ENCODE data around the gene CBLB. TPM values are rescaled to one million over a fixed set of nuclear protein-coding genes. Genes with fewer than 3 reads are reported as not detected.

Gene CBLB
- total RNA-seq, 1 experiment from 2014 or later = 23.9 TPM

GRCh38 chr3:105745046-105745445, 123.8 kb downstream of the CBLB start:
- Histone ChIP-seq H4K20me1 (ENCODE audit: low read length) (no peaks in the 10 kb centered on the region), H3F3A (ENCODE audit: low read length, unreplicated experiment) (no peaks in the 10 kb centered on the region), H3K4me3 (ENCODE audit: low read length) (no peak overlapping the region), H3K79me2 (ENCODE audit: low read length) (no peaks in the 10 kb centered on the region), H3K4me2 (ENCODE audit: low read length) (no peak overlapping the region), H3K9me2 (replicated peaks; ENCODE audit: low read length) (no peaks in the 10 kb centered on the region), H3K9me3 (ENCODE audit: low read length) (no peaks in the 10 kb centered on the region), H3K9ac (ENCODE audit: low read length) (no peak overlapping the region), H2AFZ (ENCODE audit: low read length) (no peak overlapping the region), H3K27ac (ENCODE audit: low read length) (no peak overlapping the region), H3K27me3 (ENCODE audit: low read length) (no peaks in the 10 kb centered on the region), H3K4me1 (ENCODE audit: insufficient read depth, low read length) (0 out of 2 replicates have a peak, but pooled peaks cover 8% of the 10 kb centered on the region), H3K36me3 (ENCODE audit: low read depth, low read length) (no peaks in the 10 kb centered on the region)
- POLR2A ChIA-PET (ENCODE audit: unreplicated experiment) = no interaction called here
- CTCF ChIA-PET = no interaction called here
- intact Hi-C loops (cut with micrococcal nuclease) = no loop called here
- TF ChIP-seq EZH2 (IDR thresholded peaks at IDR 0.05; ENCODE audit: low read length, unreplicated experiment) = no peak
- no peak for TF ChIP-seq EZH2phosphoT487 (IDR thresholded peaks at IDR 0.05; ENCODE audit: borderline replicate concordance, low read length)
- no peak for ATAC-seq
- no peak for DNase-seq
- no TSS peak for BruUV-seq (replicated peaks)

- no peaks in the 10 kb centered on the region for H3F3A ChIP-seq (ENCODE audit: low read length, unreplicated experiment)
- H3K36me3 ChIP-seq (ENCODE audit: low read depth, low read length) = no peaks in the 10 kb centered on the region
- H3K4me2 ChIP-seq (ENCODE audit: low read length) = no peak overlapping the region
- TF ChIP-seq EZH2 (IDR thresholded peaks at IDR 0.05; ENCODE audit: low read length, unreplicated experiment) (no peak), EZH2phosphoT487 (IDR thresholded peaks at IDR 0.05; ENCODE audit: borderline replicate concordance, low read length) (no peak), CTCF (conservative IDR thresholded peaks at IDR 0.05; ENCODE audit: low read depth, low read length) (no peak)
- no peak for DNase-seq
- H3K27ac ChIP-seq (ENCODE audit: low read length) = no peak overlapping the region
- 0 out of 2 replicates have a peak, but pooled peaks cover 8% of the 10 kb centered on the region for H3K4me1 ChIP-seq (ENCODE audit: insufficient read depth, low read length)
- no peaks in the 10 kb centered on the region for H3K9me2 ChIP-seq (replicated peaks; ENCODE audit: low read length)
- H3K9me3 ChIP-seq (ENCODE audit: low read length) = no peaks in the 10 kb centered on the region
- H4K20me1 ChIP-seq (ENCODE audit: low read length) = no peaks in the 10 kb centered on the region
- H2AFZ ChIP-seq (ENCODE audit: low read length) = no peak overlapping the region
- no peaks in the 10 kb centered on the region for H3K27me3 ChIP-seq (ENCODE audit: low read length)
- H3K79me2 ChIP-seq (ENCODE audit: low read length) = no peaks in the 10 kb centered on the region
- no peak for ATAC-seq
- no peak overlapping the region for H3K4me3 ChIP-seq (ENCODE audit: low read length)
- intact Hi-C loops (cut with micrococcal nuclease) = no loop called here
- CTCF ChIA-PET = interaction anchor here (0.7 kb wide), 1 partner anchor 146 kb away, joined by 3 read pairs; no protein-coding TSS in a partner anchor
- no TSS peak for BruUV-seq (replicated peaks)
- POLR2A ChIA-PET (ENCODE audit: unreplicated experiment) = no interaction called here
- no peak overlapping the region for H3K9ac ChIP-seq (ENCODE audit: low read length)
Observed at GRCh38 chr3:105744202-105744601, 124.6 kb downstream of the CBLB start.

- DNase-seq (no peak), ATAC-seq (no peak)
- TF ChIP-seq CTCF (conservative IDR thresholded peaks at IDR 0.05; ENCODE audit: low read depth, low read length) = no peak
- no peak for TF ChIP-seq EZH2 (IDR thresholded peaks at IDR 0.05; ENCODE audit: low read length, unreplicated experiment)
- Histone ChIP-seq H3K27me3 (ENCODE audit: low read length) (no peaks in the 10 kb centered on the region), H3K9me2 (replicated peaks; ENCODE audit: low read length) (no peaks in the 10 kb centered on the region), H3F3A (ENCODE audit: low read length, unreplicated experiment) (no peaks in the 10 kb centered on the region), H3K4me1 (ENCODE audit: insufficient read depth, low read length) (no peaks in the 10 kb centered on the region), H2AFZ (ENCODE audit: low read length) (no peak overlapping the region), H3K4me3 (ENCODE audit: low read length) (no peak overlapping the region), H3K9ac (ENCODE audit: low read length) (no peak overlapping the region), H3K36me3 (ENCODE audit: low read depth, low read length) (no peaks in the 10 kb centered on the region), H3K27ac (ENCODE audit: low read length) (no peak overlapping the region), H3K4me2 (ENCODE audit: low read length) (no peak overlapping the region), H3K79me2 (ENCODE audit: low read length) (no peaks in the 10 kb centered on the region), H4K20me1 (ENCODE audit: low read length) (no peaks in the 10 kb centered on the region), H3K9me3 (ENCODE audit: low read length) (no peaks in the 10 kb centered on the region)
- intact Hi-C loops (cut with micrococcal nuclease) = no loop called here
- no TSS peak for BruUV-seq (replicated peaks)
- CTCF ChIA-PET = no interaction called here
- POLR2A ChIA-PET (ENCODE audit: unreplicated experiment) = no interaction called here
Observed at GRCh38 chr3:105733356-105733755, 135.5 kb downstream of the CBLB start.

Measured in PC-3 (cell line).